ENCODE data around the gene AHCY.
"Not testable (repeated sequence)": the region's sequence is repeated elsewhere in the genome, so short reads cannot be mapped to it uniquely, and the experiment has no call there.

The AHCY gene

DNA sequence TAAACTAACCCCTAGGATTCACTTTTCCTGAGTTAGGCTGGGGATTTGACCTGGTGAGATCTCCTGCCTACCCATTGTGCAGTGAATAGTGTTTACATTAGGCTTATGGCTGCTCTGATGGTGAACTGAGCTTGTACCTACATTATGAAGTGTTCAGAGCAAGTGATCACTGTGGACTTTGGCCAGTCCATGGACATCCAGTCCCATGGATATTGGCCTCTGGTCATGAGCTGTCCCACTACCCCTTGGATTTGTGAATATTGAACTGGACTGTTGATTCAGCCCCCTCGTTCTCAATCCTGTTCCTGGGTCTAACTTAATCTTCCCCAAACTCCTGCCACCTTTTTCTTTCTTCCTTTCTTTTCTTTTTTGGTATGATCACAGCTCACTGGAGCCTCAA is 48.2 kb downstream of the AHCY start:
- no peak for TF ChIP-seq CTCF (IDR thresholded peaks at IDR 0.05; ENCODE audit: extremely low read depth, missing control alignments)
- DNase-seq (ENCODE audit: low spot score) = no peak

DNA sequence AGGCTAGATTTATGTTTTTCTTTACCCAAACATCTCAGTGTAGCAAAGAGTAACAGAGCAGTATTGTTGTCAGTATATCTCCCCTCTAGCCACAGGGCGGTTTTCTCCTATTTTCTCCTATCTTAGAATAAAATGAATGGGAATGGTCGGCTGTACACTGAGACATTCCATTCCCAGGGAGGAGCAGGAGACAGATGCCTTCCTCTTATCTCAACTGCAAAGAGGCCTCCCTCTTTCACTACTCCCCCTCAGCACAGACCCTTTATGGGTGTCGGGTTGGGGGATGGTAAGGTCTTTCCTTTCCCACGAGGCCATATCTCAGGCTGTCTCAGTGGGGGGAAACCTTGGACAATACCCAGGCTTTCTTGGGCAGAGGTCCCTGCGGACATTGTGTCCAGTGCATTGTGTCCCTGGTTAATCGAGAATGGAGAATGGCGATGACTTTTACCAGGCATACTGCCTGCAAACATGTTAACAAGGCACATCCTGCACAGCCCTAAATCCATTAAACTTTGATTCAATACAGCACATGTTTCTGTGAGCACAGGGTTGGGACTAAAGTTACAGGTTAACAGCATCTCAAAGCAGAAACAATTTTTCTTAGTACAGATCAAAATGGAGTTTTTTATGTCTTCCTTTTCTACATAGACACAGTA is 50.6 kb downstream of the AHCY start:
- not testable (repeated sequence) for DNase-seq (ENCODE audit: low spot score)

GRCh38 chr20:34251619-34252018 is 51.5 kb downstream of the AHCY start:
- DNase-seq (ENCODE audit: low spot score) = no peak
- TF ChIP-seq CTCF (IDR thresholded peaks at IDR 0.05; ENCODE audit: extremely low read depth, missing control alignments) = no peak

DNA sequence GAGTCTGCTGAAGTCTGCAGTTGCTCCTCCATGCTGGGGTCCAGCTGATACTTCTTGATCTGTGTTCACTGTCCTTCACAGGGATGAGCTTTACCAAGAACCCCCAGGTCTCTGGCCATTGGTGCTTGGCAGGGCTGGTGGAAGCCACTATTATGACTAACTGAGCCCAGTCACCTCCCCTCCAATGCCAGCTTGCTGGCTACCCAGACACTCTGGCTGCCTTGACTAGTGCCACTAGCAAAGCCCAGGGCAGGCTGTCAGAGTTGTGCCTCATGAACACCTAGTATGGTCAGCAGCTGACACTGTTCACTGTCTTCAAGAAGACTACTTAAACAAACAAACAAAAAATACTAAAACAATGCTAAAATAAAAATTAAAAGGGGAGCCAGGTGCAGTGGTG is 53.1 kb downstream of the AHCY start:
- no peak for DNase-seq (ENCODE audit: low spot score)
- no peak for TF ChIP-seq CTCF (IDR thresholded peaks at IDR 0.05; ENCODE audit: extremely low read depth, missing control alignments)

DNA sequence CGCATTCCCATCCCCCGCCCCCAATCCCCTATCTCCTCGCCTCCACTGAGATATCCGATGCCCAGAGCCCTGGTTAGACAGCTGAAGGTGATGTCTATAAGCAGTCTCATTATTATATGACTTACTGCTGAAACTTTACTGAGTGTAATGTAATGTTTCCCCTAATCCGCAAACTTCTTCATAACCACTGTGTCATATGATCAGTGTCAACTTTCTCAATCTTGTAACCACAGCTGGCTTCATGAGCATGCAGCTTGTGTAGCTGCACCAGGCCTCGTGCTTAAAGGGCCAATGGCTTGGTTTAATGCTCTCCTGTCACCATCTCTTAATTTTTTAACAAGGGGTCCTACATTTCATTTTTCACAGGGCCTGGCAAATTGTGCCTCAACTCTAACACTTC is 53.9 kb downstream of the AHCY start:
- no peak for TF ChIP-seq CTCF (IDR thresholded peaks at IDR 0.05; ENCODE audit: extremely low read depth, missing control alignments)
- peak; percentile 55 for DNase-seq (ENCODE audit: low spot score)

DNA sequence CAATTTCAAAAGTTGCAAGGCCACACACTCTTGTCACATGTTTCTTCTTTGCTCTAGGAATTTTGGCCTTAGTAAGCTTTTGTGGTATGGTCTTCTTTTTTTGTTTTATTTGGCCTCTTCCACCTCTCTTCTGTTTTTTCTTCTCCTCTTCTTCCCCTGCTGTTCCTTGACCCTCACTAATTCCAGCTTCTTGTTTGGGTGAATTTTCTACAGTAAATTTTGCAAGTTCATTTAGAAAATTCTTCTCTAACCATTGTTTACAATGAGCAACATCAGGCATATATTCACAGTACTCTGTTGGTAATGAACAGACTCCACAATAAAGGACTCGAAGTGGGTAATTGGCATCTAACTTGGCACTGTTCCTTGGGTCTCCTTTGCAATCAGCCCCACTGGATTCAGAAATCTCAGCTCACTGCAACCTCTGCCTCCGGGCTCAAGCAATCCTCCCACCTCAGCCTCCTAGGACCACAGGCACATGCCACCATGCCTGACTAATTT is 57.0 kb downstream of the AHCY start:
- TF ChIP-seq CTCF (IDR thresholded peaks at IDR 0.05; ENCODE audit: extremely low read depth, missing control alignments) = no peak
- DNase-seq (ENCODE audit: low spot score) = no peak

DNA sequence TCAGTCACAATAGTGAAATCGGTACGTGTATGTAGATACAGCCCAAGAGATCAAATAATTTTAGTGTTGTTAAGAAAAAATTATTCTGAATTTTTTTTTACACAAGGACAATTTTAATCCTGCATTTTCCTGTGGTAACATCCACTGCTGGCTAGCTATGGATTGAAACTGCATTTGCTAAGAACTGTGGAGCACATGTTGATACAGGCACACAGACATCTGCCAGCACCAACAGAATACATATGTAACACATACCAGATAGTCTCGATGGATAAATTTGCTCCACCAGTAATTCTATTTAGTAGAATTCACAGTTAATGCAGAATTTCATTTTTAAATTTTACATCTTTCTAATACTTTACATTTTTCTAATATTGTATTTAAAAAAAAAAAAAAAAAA is 59.8 kb downstream of the AHCY start:
- no peak for DNase-seq (ENCODE audit: low spot score)
- no peak for TF ChIP-seq CTCF (IDR thresholded peaks at IDR 0.05; ENCODE audit: extremely low read depth, missing control alignments)

DNA sequence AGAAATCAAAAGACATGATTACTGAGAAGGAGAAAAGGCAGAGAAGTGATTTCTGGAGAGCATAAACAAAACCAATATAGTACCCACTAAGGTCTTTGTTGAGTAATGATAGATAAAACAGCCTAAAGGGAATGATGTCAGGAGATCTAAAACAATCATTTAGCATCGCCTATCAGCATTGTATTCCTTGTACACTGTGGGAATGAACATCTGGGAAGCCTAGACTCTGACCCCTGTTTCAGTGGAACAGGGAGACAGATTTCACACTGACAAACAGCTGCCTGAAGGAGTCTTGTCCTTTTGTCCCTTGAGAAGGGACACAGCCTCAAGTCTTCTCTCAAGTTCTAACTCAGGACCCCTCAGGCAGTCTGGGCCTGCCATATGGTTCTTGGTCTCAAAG is 60.3 kb downstream of the AHCY start:
- no peak for DNase-seq (ENCODE audit: low spot score)
- TF ChIP-seq CTCF (IDR thresholded peaks at IDR 0.05; ENCODE audit: extremely low read depth, missing control alignments) = no peak

DNA sequence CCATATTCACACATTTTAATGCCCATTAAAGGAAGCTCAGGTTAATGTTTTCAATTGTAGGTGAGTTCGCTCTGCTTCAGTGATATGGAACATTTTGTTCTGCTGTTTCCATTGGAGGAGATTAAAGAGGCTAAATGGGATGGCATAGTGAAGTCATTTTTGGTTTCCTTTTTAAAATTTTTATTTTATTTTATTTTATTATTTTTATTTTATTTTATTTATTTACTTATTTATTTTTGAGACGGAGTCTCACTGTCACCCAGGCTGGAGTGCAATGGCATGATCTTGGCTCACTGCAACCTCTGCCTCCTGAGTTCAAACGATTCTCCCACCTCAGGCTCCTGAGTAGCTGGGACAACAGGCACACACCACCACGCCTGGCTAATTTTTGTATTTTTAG is 61.1 kb downstream of the AHCY start:
- DNase-seq (ENCODE audit: low spot score) = not testable (repeated sequence)

Measured in GM20000 (cell line).